ENCODE measurements around the gene HILPDA.

The HILPDA gene

GRCh38 chr7:128446306-128446705 is 9.4 kb upstream of the HILPDA start:
- no peak overlapping the region for H3K4me3 ChIP-seq (ENCODE audit: low read depth, low read length)
- no peak for TF ChIP-seq CTCF (IDR thresholded peaks at IDR 0.05; ENCODE audit: low read depth, low read length)

GRCh38 chr7:128447941-128448564 is 7.6 kb upstream of the HILPDA start:
- TF ChIP-seq CTCF (IDR thresholded peaks at IDR 0.05; ENCODE audit: low read depth, low read length): no peak
- H3K4me3 ChIP-seq (ENCODE audit: low read depth, low read length): no peak overlapping the region

GRCh38 chr7:128448751-128449302 is 6.9 kb upstream of the HILPDA start:
- no peak for TF ChIP-seq CTCF (IDR thresholded peaks at IDR 0.05; ENCODE audit: low read depth, low read length)
- H3K4me3 ChIP-seq (ENCODE audit: low read depth, low read length): no peak overlapping the region

GRCh38 chr7:128450409-128450808 is 5.3 kb upstream of the HILPDA start:
- no peak for TF ChIP-seq CTCF (IDR thresholded peaks at IDR 0.05; ENCODE audit: low read depth, low read length)
- H3K4me3 ChIP-seq (ENCODE audit: low read depth, low read length): no peak overlapping the region

GRCh38 chr7:128450913-128451312 is 4.8 kb upstream of the HILPDA start:
- no peak overlapping the region for H3K4me3 ChIP-seq (ENCODE audit: low read depth, low read length)
- no peak for TF ChIP-seq CTCF (IDR thresholded peaks at IDR 0.05; ENCODE audit: low read depth, low read length)

GRCh38 chr7:128452552-128452951 is 3.1 kb upstream of the HILPDA start:
- H3K4me3 ChIP-seq (ENCODE audit: low read depth, low read length): no peak overlapping the region
- TF ChIP-seq CTCF (IDR thresholded peaks at IDR 0.05; ENCODE audit: low read depth, low read length): no peak

- TF ChIP-seq CTCF (IDR thresholded peaks at IDR 0.05; ENCODE audit: low read depth, low read length): no peak
- no peak overlapping the region for H3K4me3 ChIP-seq (ENCODE audit: low read depth, low read length)
Observed at GRCh38 chr7:128453836-128454804, 1.6 kb upstream of the HILPDA start.
